Nephron progenitor cell (in vitro differentiated cells): Measurements from ENCODE around the gene GTF2A1.
"Not testable (repeated sequence)": the region's sequence is repeated elsewhere in the genome, so short reads cannot be mapped to it uniquely, and the experiment has no call there.

Experiments
- DNase-seq: peaks from one replicate; pipeline ENCODE4 v3.0.0; 2021
- H3K27ac Mint-ChIP-seq: 2 replicates; pipeline ENCODE4 v1.8.0; 2021; ENCODE audit warnings: mild to moderate bottlenecking, moderate library complexity, mixed read lengths
- H3K27me3 Mint-ChIP-seq: 2 replicates; pipeline ENCODE4 v1.8.0; 2021; ENCODE audit warnings: mild to moderate bottlenecking, low read depth, mixed read lengths; ENCODE audit not compliant: poor library complexity
- H3K36me3 Mint-ChIP-seq: 2 replicates; pipeline ENCODE4 v1.8.0; 2021; ENCODE audit warnings: low read depth, mixed read lengths
- H3K4me1 Mint-ChIP-seq: 2 replicates; pipeline ENCODE4 v1.8.0; 2021; ENCODE audit warnings: mixed read lengths
- H3K4me3 Mint-ChIP-seq: 2 replicates; pipeline ENCODE4 v1.8.0; 2021; ENCODE audit warnings: mild to moderate bottlenecking, moderate library complexity, mixed read lengths
- H3K9me3 Mint-ChIP-seq: 2 replicates; pipeline ENCODE4 v1.8.0; 2021; ENCODE audit warnings: mild to moderate bottlenecking, moderate library complexity, mixed read lengths
- CTCF ChIP-seq: fragments of 200-600 bp; sonication (generic); IDR thresholded peaks from 2 replicates; pipeline ENCODE4 v1.5.0; 2021; ENCODE audit warnings: antibody characterized with exemption

The GTF2A1 gene

GRCh38 chr14:81247271-81247766, 26.6 kb upstream of the GTF2A1 start:
- Mint-ChIP-seq H3K27ac (no peak overlapping the region), H3K27me3 (peaks cover 7% of the 10 kb centered on the region), H3K9me3 (peaks cover 40% of the 10 kb centered on the region), H3K4me3 (no peak overlapping the region), H3K4me1 (no peaks in the 10 kb centered on the region), H3K36me3 (peaks cover 20% of the 10 kb centered on the region)
- DNase-seq, result no peak
- TF ChIP-seq CTCF, result no peak

DNA sequence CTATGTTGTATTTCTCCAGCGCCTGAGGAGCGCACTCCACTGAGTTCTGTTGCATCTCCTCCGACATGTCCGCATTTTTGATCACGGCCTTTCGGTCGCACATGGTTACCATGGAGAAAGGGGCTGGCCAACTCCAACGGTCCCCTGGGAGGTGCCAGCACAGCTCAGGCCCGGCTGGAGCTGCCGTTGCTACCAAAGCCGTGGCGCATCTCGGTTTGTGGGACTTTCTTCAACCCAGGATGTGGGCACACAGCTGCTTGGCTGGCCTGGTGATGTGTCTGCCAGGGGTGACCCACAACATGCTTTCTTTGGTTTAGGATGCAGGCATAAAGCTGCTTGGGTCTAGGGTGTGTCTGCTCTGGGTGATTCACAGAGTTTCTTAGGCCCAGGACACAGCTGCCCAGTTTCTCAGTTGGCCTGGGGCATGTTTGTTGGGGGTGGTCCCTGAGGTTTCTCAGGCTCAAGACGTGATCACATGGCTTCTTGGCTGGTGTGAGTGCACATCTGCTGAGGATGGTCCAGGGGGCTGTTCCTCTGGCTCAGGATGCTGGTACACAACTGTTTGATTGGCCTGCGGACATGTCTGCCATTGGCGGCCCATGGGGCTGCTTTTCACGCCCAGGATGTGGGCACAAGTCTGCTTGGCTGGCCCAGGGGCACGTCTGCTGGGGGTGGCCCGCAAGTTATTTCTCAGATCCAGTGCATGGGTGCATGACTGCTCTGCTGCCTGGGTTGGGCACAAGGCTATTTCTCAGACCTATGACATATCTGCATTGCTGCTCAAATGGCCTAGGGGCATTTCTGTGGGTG, 25.9 kb upstream of the GTF2A1 start:
- no peak overlapping the region for H3K4me3 Mint-ChIP-seq
- H3K36me3 Mint-ChIP-seq, result peaks cover 20% of the 10 kb centered on the region
- peaks cover 7% of the 10 kb centered on the region for H3K27me3 Mint-ChIP-seq
- peaks cover 46% of the 10 kb centered on the region for H3K9me3 Mint-ChIP-seq
- TF ChIP-seq CTCF, result no peak
- H3K4me1 Mint-ChIP-seq, result no peaks in the 10 kb centered on the region
- no peak for DNase-seq
- H3K27ac Mint-ChIP-seq, result no peak overlapping the region

DNA sequence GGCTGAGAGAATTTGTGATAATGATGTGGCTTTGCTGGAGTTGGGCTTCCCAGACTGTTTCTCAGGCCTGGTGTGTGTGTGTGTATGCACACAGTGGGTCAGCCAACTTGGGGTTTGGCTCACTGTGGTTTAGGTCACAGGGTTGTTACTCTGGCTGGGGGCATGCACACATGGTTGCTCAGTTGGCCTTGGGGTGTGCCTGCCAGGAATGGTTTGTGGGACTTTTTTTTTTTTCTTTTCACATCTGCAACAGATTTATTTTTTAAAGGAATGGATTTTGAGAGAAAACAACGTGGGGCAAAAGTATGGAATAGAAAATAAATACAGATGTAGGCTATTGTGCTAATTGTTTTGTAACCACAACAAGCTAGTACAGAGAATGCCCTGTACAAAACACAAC, 25.0 kb upstream of the GTF2A1 start:
- DNase-seq, result no peak
- Mint-ChIP-seq H3K36me3 (peaks cover 20% of the 10 kb centered on the region), H3K4me3 (no peak overlapping the region), H3K27me3 (peaks cover 7% of the 10 kb centered on the region), H3K27ac (no peak overlapping the region), H3K4me1 (no peaks in the 10 kb centered on the region), H3K9me3 (peaks cover 53% of the 10 kb centered on the region)
- no peak for TF ChIP-seq CTCF

DNA sequence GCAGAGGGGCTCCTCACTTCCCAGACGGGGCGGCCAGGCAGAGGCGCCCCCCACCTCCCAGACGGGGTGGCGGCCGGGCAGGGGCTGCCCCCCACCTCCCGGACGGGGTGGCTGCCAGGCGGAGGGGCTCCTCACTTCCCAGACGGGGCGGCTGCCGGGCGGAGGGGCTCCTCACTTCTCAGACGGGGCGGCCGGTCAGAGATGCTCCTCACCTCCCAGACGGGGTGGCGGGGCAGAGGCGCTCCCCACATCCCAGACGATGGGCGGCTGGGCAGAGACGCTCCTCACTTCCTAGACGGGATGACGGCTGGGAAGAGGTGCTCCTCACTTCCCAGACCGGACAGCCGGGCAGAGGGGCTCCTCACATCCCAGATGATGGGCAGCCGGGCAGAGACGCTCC, 23.7 kb upstream of the GTF2A1 start:
- Mint-ChIP-seq H3K36me3 (peaks cover 20% of the 10 kb centered on the region), H3K27me3 (peaks cover 11% of the 10 kb centered on the region), H3K9me3 (peaks cover 58% of the 10 kb centered on the region)
- not testable (repeated sequence) for H3K27ac Mint-ChIP-seq, H3K4me3 Mint-ChIP-seq, H3K4me1 Mint-ChIP-seq, DNase-seq

DNA sequence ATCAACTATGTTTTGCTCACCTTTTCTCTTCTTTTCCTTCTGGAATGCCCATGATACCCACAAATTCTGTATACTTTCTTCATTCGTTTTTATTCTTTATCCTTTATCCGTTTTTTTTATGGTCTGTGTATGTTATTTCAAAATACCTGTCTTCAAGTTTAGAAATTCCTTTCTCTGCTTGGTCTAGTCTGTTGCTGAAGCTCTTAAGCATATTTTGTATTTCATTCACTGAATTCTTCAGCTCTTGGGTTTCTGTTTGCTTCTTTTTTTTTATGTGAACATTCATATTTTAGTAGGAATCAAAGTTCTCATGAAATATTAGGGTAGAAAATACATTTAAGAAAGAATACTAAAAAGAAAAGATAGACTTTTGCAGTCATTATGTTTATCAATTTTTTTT, 22.7 kb upstream of the GTF2A1 start:
- peaks cover 11% of the 10 kb centered on the region for H3K27me3 Mint-ChIP-seq
- no peak for TF ChIP-seq CTCF
- H3K27ac Mint-ChIP-seq, result no peak overlapping the region
- DNase-seq, result no peak
- peaks cover 58% of the 10 kb centered on the region for H3K9me3 Mint-ChIP-seq
- H3K36me3 Mint-ChIP-seq, result peaks cover 20% of the 10 kb centered on the region
- H3K4me3 Mint-ChIP-seq, result no peak overlapping the region
- peaks cover 2% of the 10 kb centered on the region for H3K4me1 Mint-ChIP-seq

GRCh38 chr14:81236849-81237248, 16.1 kb upstream of the GTF2A1 start:
- not testable (repeated sequence) for H3K27ac Mint-ChIP-seq, H3K36me3 Mint-ChIP-seq, DNase-seq, H3K27me3 Mint-ChIP-seq, H3K4me3 Mint-ChIP-seq
- H3K4me1 Mint-ChIP-seq, result peaks cover 23% of the 10 kb centered on the region
- peaks cover 24% of the 10 kb centered on the region for H3K9me3 Mint-ChIP-seq

DNA sequence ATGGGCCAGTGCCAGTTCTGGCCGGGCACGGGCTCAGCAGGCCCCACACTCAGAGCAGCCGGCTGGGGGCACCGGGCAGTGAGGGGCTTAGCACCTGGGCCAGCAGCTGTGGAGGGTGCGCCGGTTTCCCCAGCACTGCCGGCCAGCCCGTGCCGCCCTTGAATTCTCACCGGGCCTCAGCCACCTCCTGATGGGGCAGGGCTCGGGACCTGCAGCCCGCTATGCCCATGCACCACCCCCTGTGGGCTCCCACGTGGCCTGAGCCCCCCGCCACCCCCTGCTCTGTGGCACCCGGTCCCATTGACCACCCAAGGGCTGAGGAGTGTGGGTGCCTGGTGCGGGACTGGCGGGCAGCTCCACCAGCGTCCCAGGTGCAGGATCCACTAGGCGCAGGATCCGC, 15.4 kb upstream of the GTF2A1 start:
- DNase-seq, result no peak
- H3K9me3 Mint-ChIP-seq, result peaks cover 25% of the 10 kb centered on the region
- no peak for TF ChIP-seq CTCF
- H3K27me3 Mint-ChIP-seq, result peaks cover 9% of the 10 kb centered on the region
- no peaks in the 10 kb centered on the region for H3K36me3 Mint-ChIP-seq
- peaks cover 30% of the 10 kb centered on the region for H3K4me1 Mint-ChIP-seq
- H3K4me3 Mint-ChIP-seq, result no peak overlapping the region
- H3K27ac Mint-ChIP-seq, result no peak overlapping the region
